Gastrocnemius medialis (tissue), 4 donors: ENCODE measurements around the gene L1CAM.

ENCODE experiments used
- POLR2A ChIP-seq, 2 donors: fragments of 450-650 bp; IDR thresholded peaks; one replicate each; pipeline ENCODE4 v1.6.1; 2017; ENCODE audit warnings: antibody characterized with exemption in 2 of 2, mild to moderate bottlenecking in 2 of 2, moderate library complexity in 2 of 2
- TF ChIP-seq, protein P1 (sequence below), 5 experiments: fragments of 450-650 bp in 3 of 5; fragments of 200-600 bp in 2 of 5; sonication (generic) in 2 of 5; IDR thresholded peaks in 4 of 5; conservative IDR thresholded peaks in 1 of 5; 1 replicate in 4 of 5; 2 replicates in 1 of 5; pipeline ENCODE4 v1.5.1; 2016 to 2019; ENCODE audit warnings: antibody characterized with exemption in 5 of 5, mild to moderate bottlenecking in 3 of 5, moderate library complexity in 3 of 5

DNA sequence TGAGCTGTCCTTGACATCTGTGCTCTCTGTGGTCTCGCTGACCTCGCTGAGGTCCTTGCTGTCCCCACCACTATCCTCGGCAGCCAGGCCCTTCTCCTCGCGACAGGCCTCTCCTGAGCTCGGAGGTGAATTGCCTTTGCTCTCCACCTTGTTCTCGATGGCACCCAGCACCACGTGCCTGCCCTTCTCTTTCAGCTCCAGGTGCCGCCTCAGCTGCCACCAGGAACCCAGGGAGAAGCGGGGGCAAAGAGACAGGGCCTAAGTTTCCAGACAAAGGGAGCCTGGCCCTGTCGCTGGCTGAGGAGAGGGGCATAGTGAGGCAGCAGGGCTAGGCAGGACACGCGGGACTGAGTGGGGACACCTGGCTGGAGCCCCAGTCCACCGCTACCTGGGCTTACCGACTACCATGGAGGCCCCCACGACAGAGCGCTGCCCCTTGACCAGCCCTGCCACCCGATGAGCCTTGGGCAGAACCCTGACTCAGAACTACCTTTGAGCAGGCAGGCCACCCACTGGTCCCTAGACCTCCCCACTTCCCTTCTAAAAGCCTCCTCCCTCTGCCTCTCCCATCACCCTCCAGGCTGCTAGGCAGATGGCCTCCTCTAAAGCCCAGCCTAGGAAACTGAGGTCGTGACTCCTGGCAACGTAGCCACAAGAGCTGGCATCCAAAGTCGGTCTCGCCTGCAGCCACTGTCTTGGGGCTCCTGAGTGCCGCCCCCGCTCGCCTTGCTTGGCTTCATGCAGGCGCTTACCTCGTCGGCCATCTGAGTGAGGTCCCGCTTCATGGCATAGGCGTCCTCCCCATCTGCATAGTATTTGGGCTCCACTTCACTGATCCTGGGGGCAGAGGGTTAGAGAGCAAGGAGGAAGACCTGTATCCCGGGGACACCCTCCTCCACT, 44.3 kb upstream of the L1CAM start:
- TF ChIP-seq, protein P1, sequence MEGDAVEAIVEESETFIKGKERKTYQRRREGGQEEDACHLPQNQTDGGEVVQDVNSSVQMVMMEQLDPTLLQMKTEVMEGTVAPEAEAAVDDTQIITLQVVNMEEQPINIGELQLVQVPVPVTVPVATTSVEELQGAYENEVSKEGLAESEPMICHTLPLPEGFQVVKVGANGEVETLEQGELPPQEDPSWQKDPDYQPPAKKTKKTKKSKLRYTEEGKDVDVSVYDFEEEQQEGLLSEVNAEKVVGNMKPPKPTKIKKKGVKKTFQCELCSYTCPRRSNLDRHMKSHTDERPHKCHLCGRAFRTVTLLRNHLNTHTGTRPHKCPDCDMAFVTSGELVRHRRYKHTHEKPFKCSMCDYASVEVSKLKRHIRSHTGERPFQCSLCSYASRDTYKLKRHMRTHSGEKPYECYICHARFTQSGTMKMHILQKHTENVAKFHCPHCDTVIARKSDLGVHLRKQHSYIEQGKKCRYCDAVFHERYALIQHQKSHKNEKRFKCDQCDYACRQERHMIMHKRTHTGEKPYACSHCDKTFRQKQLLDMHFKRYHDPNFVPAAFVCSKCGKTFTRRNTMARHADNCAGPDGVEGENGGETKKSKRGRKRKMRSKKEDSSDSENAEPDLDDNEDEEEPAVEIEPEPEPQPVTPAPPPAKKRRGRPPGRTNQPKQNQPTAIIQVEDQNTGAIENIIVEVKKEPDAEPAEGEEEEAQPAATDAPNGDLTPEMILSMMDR (IDR thresholded peaks at IDR 0.05 in 4 of 5, conservative IDR thresholded peaks at IDR 0.05 in 1 of 5), result no peak
- no peak for TF ChIP-seq POLR2A (IDR thresholded peaks at IDR 0.05)
